G401 (cell line): ENCODE results near the gene CD53. TPM values are rescaled to one million over a fixed set of nuclear protein-coding genes. Genes with fewer than 3 reads are reported as not detected.

Experiments
- DNase-seq: peaks from one replicate; pipeline ENCODE4 v3.0.0-alpha.2; 2015; ENCODE audit warnings: low spot score
- in situ Hi-C: cut with HindIII; loops from 2 replicates; pipeline ENCODE4 v1.10.0; 2016; ENCODE audit warnings: low sequenced_read_pairs, mixed read lengths
- total RNA-seq: library from RNA; depleted of rRNA; stranded (reverse); fragments of >200 nt; shearing (Covaris generic); gene quantifications from 2 replicates; pipeline ENCODE4 v1.2.3, GENCODE V29; 2014

Gene CD53
- total RNA-seq, 1 experiment from 2014 or later, result not detected

DNA sequence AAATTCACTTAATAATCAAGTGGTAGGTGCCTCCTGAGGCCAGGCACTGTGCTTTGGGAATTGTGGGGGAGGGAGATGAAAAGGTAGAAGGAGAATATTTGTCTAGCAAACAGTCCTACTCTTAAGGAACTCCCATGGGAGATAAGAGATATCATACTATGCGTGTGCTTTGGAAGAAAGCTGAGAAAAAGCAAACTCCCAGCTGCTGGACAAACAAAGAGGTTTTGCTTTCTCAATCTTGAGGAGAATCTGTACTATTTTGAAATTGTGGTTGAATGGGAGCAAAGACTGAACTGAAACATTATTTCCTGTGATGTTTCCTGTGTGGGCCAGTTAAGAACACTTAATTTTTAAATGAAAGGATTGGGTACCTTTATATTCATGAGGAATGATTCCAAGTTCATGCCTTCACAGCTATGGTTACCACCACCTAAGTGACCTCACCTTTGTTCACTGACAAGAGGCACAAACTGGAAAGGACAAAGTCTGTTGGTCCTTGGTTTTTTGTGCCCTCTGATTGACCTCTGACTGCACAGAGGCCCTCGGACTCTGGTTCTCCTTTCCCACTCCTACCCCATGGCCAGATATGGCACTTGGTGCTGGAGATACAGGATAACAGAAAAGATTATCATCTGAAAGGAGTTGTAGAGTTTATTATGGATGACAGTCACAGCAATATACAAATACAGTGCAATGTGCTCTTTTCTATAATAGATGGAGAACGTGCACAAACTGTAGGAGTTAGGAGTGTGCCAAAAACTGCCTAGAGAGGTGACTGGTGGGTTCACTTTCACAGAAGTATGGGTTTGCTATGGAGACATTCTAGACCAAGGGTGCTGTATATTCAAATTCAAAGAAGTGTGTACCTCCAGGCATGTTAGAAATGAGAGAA is 1.6 kb downstream of the CD53 start:
- no peak for DNase-seq
- in situ Hi-C loops, result no loop called here

DNA sequence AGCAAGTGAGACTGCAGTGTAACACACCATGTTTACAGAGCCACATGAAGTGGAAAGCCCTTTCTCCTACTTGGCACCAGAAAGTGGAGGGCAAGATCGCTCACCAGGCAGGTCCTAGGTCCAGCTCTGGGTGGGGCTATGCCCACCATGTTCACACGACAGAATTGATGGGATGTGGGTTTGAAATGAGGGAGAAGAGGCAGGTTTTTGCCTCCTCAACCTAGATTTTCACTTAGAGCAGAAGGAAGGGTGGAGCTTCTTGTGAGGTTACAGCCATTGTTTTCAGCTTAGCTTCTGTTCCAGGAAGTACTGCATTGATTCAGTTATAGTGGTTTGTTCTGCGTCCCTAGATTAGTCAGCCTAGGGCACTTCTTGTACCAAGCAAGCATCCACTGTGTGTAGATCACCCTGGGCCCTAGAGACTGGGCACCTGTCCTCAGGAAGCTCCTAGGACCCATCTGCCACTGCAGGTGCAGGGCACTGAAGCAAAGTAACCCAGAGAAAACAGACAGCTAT is 2.3 kb downstream of the CD53 start:
- no peak for DNase-seq
- in situ Hi-C loops, result no loop called here

DNA sequence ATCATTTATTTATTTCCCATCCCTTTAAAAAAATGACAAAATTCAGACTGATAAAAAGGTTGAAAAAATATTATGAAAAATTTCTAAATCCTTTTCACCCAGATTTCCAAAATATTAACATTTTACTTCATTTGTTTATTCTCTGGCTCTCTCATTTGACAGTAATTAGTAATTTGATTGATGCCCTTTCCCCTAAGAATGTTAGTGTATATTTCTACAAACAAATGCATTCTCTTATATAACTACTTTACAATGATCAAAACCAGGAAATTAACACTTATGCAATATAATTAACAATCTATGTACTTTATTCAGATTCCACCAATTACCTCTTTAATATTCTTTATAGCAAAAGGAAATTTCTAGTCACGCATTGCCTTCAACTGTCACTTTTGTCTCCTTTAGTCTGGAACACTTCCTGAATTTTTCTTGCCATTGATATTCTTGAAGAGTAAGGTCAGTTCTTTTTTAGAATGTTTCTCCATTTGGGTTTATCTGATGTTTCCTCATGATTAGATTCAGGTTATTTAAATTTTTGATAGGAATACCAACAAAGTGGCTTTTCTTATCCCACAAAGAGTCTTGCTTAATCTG is 3.9 kb downstream of the CD53 start:
- DNase-seq, result no peak
- in situ Hi-C loops, result no loop called here

DNA sequence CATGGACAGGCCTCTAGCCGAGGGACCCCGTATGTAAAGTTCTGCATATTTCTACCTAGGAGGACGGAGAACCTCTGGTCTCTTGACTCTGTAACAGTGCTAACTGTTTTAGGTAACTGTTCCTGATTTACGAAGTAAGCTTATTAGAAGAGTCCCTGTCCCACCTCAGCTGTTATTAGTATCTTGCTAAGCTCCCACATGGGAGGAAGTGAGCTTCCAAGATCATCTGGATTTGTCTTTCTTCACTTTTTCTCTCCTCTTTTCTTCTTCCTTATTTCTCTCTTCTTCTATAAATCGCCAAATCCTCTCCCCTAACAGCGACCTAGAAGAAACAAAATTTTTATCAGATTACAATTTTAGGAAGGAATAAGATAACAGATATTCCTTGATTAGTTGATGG is 4.4 kb downstream of the CD53 start:
- DNase-seq, result no peak
- in situ Hi-C loops, result no loop called here

- no peak for DNase-seq
- in situ Hi-C loops, result no loop called here
Measured at GRCh38 chr1:110877776-110878175, 4.8 kb downstream of the CD53 start.

- DNase-seq, result no peak
- in situ Hi-C loops, result no loop called here
Measured at GRCh38 chr1:110878591-110878990, 5.6 kb downstream of the CD53 start.

GRCh38 chr1:110878993-110879392 is 6.0 kb downstream of the CD53 start:
- in situ Hi-C loops, result no loop called here
- no peak for DNase-seq

GRCh38 chr1:110879758-110880606 is 7.0 kb downstream of the CD53 start:
- DNase-seq, result no peak
- in situ Hi-C loops, result no loop called here

- no peak for DNase-seq
- in situ Hi-C loops, result no loop called here
Measured at GRCh38 chr1:110880708-110881374, 7.9 kb downstream of the CD53 start.

DNA sequence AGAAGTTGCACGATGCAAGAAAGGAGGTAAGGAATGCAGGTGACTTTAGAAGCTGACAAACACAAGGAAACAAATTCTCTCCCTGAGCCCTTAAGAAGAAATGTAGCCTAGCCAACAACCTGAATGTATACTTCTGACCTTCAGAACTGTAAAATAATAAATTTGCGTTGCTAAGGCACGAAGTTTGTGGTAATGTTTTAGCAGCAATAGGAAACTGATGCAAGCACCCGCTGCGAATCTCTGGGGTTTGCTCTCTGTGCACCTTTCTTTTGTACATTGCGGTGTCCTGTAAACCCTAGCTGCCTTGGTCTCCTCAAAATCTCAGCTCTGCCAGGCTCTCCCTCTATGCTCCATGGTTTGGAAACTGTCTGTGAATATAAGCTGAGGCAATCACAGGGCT is 15.1 kb downstream of the CD53 start:
- in situ Hi-C loops, result no loop called here
- no peak for DNase-seq

DNA sequence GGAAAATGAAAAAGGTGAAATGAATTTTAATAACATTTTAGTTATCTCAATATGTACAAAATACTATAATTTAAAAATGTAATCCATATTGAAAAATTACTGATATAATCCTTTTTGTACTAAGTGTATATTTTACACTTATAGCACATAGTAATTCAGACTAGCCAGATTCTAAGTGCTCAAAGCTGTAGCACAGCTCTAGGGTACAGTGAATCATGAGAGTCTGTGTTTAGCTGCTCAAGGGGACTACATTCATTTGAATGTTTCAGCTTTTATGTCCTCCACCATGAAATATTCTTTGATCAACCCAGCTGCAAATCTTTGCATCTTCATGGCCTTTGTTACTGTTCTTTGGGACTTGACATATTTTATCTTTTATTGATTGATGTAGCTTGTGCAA is 15.7 kb downstream of the CD53 start:
- in situ Hi-C loops, result no loop called here
- DNase-seq, result no peak

DNA sequence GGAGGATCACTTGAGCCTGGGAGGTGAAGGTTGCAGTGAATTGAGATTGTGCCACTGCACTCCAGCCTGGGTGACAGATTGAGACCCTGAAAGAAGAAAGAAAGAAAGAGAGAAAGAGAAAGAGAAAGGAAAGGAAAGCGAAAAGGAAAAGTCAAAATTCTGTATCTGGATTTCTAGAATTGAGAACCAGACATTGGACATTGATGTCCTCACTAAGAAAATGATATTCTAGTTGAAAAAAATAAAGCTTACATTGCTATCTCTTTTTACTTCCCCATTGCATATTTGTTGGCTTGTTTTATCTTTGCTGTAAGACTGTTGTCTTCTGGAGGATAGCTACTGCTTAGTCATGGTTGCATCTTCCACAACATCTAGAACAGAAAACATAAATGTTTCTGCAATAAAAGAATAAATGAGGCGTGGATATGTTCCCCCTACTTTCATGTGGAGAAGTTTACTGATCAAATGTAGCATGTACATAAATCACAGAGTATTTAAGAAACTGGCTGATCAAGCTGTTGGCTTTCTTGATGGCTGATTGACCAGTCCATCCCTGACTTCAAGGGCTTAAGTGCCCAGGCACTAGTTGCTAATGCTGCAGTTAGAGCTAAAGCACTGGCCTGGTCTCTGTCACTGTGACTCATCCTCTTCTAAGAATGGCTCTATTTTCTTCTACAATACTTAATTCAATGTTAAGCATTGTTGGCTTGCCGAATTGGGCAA is 17.7 kb downstream of the CD53 start:
- in situ Hi-C loops, result no loop called here
- no peak for DNase-seq

DNA sequence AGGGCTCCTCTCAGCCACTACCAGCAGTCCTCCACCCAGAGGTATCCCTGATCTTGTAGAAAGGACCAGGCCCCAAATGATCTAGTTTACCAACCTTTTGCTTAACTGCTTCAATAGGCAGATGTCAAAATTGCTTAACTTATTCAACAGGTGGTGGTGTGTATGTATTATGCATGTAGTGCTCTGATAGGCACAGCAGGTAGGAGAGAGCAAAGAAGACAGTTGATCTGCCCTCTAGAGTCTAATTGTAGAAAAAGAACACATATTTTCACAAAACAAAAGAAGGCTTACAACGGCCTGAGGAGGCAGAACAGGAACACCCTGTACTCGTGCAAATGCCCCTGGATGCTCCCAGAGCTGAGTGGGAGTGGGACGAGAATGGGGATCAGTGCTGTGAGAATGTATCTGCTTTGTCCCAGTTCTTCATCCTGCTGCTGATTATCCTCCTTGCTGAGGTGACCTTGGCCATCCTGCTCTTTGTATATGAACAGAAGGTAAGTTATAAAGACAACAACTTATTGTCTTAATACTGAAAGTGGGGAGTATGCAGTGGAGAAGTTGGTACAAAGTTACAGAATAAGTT is 21.1 kb downstream of the CD53 start:
- in situ Hi-C loops, result no loop called here
- no peak for DNase-seq

DNA sequence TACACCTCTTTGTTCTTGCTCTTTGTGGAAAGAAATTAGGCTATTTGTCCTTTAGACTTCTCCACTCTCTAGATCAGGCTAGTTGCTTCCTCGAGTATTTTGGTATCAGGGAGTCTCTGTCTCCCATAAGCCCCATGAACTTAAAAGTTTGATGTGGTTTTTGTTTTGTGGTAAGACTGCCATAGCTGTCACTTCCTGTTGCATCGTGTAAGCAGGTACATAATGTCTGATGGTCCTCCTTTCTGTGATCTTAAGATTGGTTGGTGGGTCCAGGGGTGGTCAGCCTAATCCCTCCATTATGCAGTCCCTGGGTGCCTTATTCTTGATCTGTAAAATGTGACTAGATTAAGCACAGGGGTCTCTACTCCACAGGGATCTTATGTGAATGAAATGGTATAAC is 23.1 kb downstream of the CD53 start:
- no peak for DNase-seq
- in situ Hi-C loops, result no loop called here

DNA sequence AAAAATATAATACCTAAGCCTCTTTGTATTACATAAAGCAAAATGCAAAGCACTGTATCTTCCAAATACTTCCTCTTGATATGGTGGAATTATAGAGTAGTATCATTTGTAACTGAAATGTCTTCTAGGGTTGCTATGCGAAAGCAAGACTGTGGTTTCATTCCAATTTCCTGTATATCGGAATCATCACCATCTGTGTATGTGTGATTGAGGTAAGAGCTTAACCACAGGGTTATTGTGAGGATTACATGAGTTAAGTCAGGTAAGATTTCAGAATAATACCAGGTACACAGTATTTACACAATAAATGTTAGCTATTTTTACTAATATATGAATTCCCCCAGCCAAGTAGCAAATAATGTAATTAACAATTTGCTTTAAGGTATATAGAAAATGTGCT is 24.7 kb downstream of the CD53 start:
- no peak for DNase-seq
- in situ Hi-C loops, result no loop called here

- in situ Hi-C loops, result no loop called here
Measured at GRCh38 chr1:110898734-110899457, 25.9 kb downstream of the CD53 start.

GRCh38 chr1:110899458-110899843 is 26.5 kb downstream of the CD53 start:
- in situ Hi-C loops, result no loop called here
- DNase-seq, result no peak

More at GRCh38 chr1:110898734-110899457, 25.9 kb downstream of the CD53 start:
- no peak for DNase-seq
